ENCODE results near the gene HSD17B7. TPM values are rescaled to one million over a fixed set of nuclear protein-coding genes. Genes with fewer than 3 reads are reported as not detected.
A peak's percentile ranks its signal among the peaks of the same experiment; 100 is the strongest.
"Not testable (repeated sequence)": the region's sequence is repeated elsewhere in the genome, so short reads cannot be mapped to it uniquely, and the experiment has no call there.

Gene HSD17B7
- total RNA-seq: 18.5 and 38.4 TPM in 2 replicates

DNA sequence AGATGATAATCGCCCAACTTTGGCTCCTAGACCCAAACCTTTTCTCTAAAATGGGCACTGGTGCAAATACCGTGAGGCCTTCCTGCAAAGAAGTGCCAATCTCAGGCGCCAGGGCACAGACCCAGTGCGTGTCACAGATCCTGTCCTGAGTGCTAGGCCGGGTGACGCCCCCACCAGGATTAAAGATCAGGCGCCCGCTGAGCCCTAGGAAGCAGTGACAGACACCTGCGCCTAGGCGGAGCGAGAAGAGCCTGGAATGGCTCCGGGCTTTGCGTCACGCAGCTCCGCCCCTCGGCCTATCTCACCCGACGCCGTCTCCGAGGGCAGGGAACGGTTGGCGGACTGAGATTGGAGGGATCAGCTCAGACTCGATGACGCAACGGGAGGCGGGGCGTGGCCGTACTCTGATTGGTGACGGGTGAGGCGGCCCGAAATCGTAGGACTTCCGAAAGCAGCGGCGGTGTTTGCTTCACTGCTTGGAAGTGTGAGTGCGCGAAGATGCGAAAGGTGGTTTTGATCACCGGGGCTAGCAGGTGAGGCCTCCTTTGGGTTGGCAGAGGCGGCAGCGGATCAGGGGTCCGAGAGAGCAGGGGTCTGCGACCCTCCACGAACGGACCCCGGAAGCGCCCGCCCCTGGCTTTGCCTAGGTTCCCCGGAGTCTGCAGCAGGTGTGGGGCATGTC, at the start of gene HSD17B7:
Gene HSD17B7, plus strand, starts transcription at position 400 of the 682 bp plus-strand sequence. Its CDS starts 99 bp downstream, at position 499.
- DNase-seq (ENCODE audit: low read depth, low spot score): not testable (repeated sequence)

DNA sequence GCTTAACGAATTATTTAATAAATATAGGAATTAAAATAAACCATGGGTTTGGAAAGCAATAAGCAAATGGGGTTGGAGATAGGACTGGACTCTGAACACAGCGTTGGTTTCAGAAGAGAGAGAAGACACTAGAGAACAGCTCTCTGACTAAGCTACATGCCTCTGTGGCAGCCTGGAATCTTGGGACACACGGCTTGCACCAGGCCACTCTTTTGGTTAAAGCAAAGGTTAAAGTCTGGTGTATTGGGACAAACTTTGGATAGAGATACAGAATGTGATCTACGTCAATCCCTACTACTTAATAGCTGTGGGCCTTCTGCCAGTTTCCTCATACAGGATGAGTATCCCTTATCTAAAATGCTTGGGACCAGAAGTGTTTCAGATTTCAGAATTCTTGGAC, 49.7 kb upstream of the HSD17B7 start:
- no peak for DNase-seq (ENCODE audit: low read depth, low spot score)

- DNase-seq (ENCODE audit: low read depth, low spot score): no peak
These were observed 48.9 kb upstream of the HSD17B7 start for GRCh38 chr1:162741574-162741973.

DNA sequence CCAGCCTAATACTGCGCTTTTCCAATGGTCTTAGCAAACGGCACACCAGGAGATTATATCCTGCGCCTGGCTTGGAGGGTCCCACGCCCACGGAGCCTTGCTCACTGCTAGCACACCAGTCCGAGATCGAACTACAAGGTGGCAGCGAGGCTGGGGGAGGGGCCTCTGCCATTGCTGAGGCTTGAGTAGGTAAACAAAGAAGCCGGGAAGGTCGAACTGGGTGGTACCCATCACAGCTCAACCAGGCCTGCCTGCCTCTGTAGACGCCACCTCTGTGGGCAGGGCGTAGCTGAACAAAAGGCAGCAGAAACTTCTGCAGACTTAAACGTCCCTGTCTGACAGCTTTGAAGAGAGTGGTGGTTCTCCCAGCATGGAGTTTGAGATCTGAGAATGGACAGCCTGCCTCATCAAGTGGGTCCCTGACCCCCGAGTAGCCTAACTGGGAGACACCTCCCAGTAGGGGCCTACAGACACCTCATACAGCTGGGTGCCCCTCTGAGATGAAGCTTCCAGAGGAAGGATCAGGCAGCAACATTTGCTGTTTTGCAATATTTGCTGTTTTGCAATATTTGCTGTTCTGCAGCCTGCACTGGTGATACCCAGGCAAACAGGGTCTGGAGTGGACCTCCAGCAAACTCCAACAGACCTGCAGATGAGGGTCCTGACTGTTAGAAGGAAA, 44.1 kb upstream of the HSD17B7 start:
- not testable (repeated sequence) for DNase-seq (ENCODE audit: low read depth, low spot score)

- no peak for DNase-seq (ENCODE audit: low read depth, low spot score)
These were observed 37.4 kb upstream of the HSD17B7 start for GRCh38 chr1:162753001-162753658.

DNA sequence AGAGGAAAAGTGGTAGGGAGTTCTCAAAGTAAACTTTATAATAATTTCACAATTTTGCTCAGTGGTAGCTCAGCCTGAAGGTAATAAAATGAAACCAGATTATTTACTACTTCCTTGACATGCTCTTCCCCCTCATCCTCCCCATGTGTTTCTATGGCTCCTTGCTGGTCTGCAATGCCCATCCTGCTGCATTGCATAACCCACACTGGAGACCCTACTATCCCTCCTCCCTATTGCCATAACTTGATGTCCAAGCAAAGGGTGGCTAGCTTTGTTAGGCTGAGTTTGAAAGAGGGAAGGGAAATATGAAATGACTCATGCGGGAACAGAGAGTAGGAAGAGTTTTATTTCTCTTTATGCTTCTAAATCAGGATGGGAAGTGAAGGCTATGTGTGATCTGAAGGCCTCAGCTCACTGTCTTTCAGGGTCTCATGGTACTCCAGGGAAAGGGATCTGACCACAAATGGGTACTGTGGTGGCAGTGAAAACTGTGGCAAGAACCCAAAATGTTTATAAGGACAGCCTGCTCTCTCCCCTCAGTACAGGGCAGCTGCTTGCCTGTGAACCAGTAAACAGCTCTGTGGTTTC, 36.4 kb upstream of the HSD17B7 start:
- no peak for DNase-seq (ENCODE audit: low read depth, low spot score)

DNA sequence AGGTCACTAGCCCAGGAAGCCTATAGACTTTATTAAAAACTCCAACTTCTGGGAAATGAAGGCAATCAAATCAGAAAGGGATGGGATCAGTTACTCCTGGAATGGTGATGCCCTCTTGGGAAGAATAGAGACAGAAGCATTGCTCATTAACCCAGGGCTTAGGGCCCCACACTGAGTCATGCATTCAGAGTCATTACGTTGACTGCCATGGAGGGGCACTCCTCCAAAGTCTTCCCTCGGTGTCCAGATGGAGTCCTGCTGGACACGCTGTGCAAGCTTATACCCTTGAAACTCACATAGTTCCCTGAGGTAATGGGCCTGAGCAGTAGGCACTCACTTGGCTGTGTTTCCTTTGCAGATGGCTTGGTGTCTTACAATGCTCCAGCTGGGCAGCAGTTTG, 35.2 kb upstream of the HSD17B7 start:
- DNase-seq (ENCODE audit: low read depth, low spot score): no peak

DNA sequence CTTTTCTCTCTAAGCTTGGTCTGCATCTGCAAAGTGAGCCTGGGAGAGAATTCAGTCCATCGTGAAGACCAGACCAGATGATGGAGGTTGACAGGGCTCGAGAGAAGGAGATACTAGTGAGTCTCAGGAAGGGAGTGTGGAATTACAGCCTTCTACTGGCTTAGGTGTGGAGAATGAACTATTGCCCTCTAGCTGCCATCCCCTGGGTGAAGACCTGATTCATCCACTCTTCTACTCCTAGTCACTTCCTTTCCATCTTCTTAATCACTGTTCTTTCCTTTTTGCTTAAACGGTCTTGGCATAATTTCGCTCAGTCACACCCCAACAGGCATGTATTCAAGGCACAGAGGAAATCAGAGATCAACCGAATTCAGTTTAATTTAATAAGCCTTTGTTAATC, 34.0 kb upstream of the HSD17B7 start:
- DNase-seq (ENCODE audit: low read depth, low spot score): no peak

DNA sequence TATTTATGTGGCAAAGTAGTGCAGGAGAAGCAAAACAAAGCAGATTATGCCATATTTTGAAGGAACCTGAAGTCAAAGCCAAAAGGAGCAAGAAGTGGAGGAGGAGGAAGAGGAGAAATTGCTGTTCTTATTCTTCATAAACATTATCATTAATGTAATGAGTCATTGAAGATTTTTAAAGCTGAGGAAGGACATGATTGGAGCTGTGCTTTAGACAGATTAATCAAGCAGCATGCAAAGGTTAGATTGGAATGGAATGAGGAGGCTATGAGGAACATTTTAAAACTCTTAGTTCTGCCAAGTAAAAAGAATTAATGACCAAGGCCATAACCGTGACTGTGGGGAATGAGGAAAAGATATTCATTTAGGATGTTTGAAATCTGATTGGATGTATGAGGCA, 33.0 kb upstream of the HSD17B7 start:
- no peak for DNase-seq (ENCODE audit: low read depth, low spot score)

DNA sequence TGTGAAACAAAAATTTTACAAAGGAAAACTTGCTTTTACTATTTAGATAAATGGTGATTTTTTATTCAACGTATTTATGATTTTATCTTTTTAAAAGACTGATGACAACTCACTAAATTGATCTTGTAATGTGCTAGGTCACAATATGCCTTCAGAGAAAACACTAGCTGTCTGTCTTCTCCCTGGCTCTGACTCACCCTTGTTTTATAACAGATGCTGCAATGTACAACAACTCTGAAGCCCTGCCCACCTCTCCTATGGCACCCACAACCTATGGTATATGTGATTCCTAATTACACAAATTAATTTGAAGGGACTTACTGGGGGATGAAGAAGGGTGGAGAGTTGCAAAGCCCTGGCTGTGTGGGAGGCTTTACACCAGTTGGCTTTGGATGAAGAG, 24.7 kb upstream of the HSD17B7 start:
- DNase-seq (ENCODE audit: low read depth, low spot score): no peak

- DNase-seq (ENCODE audit: low read depth, low spot score): no peak
These were observed 17.8 kb upstream of the HSD17B7 start for GRCh38 chr1:162772571-162773154.

DNA sequence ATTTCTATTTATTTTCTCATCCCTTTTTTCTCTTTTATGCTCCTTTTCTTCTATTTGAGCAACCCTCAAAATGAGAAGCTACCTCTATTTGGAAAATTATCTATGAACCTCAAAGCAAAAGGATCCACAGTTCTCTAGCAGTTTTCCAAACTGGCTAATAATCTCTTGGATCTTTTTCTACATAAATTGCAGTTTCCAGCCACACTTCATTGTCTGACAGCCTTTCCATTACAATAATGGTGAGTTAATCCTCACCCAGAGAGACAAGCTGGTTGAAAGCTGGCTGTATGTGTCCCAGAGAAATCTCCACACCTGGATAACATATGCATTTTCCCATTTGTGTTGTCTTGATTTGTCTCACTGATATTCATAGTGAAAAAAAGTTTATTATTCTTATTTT, 16.5 kb upstream of the HSD17B7 start:
- no peak for DNase-seq (ENCODE audit: low read depth, low spot score)

DNA sequence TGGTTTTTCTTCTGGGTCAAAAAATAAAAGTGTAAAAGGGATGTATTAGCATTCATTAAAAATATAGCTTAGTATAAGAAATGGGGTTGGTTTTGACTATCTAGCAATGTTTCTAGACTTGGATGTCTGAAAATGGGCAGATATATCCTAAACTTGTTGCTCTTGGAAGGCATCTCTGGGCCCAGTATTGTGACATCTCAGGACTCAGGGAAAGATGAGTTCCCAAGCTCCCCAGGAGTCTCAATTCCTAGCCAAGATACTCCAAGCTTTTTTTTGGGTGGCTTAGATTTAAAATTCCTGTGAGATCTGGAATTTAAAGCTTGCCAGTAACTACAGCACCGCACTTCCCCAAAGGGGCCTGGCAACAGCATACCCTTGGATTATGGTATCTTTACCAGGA, 11.5 kb upstream of the HSD17B7 start:
- no peak for DNase-seq (ENCODE audit: low read depth, low spot score)

DNA sequence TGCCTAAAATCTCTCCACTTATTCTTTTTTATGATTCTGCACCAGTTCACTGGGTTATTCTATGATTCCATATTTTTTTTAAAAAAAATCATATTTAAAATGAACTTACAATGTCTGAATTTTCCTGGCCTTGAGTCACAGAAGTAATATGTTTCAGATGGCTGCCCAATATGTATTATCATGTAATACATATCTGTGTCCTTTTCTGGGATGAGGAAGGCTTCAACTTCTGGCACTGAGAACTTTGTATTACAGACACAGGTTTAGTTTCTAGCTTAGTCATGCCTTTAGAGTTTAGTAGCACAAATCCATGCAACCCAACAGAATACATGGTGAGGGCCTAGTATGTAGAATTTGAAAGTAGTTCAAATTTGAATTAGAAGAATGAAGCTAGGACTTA, 7.8 kb upstream of the HSD17B7 start:
- DNase-seq (ENCODE audit: low read depth, low spot score): no peak

DNA sequence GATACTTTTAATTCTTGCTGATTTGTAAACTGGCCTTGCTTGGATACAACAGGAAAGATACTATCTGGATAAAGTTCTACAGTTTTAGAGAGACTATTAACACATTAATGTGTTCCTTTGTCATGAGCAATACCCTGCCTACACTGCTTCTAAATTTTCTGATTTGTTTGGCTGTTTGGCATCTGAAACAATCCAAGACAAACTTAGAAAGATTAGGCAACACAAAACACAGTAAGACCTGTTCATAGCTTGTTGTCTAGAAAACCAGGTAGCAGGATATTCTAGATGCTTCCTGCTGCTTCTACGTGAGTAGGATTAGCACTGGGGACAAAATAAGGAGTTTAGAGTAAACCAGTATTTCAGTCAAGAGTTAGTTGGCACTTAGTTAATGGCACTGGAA, 5.6 kb upstream of the HSD17B7 start:
- DNase-seq (ENCODE audit: low read depth, low spot score): not testable (repeated sequence)

DNA sequence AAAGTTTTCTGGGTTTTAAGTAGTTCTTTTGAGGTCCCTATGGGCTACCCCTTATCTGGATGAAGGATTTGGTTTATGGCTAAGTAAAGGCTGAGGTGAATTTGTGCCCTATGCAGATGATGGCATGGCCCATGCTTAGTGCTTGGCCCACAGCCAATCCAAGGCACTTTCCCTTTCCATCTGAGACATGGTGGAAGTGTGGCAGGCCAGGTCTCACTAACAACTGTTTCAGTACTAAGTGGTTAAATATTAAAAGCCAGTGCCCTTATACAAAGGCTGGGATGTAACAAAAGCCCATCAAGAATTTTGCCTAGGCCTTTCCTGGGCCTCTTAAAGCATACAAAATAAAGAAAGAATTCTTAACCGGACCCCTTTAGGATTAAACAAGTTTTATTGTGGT, 1.7 kb upstream of the HSD17B7 start:
- DNase-seq (ENCODE audit: low read depth, low spot score): not testable (repeated sequence)

DNA sequence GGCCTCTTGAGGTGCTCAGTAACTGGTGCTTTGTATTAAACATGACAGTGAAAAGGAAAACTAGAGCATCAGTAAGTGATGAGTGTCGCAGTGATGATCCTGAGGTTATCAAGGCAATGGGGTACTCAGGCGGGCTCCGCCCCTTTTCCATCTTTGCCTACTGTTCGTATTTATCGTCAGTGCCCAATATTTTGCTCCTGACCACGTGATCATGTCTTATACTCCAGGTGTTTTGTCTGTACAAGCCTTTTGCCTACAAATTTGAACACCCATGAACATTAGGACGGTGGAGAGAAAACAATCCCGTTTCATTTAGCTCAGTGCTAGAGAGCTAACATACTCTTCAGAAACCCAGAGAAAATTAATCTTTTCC, 469 bp downstream of the HSD17B7 start:
- DNase-seq (ENCODE audit: low read depth, low spot score): not testable (repeated sequence)

DNA sequence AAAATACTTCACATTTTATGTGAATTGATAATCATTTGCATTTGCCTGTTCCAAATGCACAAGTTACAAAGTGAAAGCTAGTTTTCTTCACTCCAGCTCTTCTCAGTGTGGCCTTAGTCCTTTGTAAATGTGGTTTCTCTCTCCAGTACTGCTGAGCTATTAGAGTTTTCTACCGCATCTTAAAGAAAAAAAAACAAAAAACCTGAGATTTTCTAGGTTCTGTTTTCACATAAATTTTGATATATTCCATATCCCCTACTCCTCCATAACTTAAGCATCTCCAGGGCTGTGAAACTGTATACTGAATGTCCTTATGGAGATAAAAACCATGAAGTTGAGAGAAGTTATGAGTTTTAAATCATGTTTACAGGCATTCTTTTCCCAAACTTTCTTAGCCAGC, 3.8 kb downstream of the HSD17B7 start:
- DNase-seq (ENCODE audit: low read depth, low spot score): not testable (repeated sequence)

GRCh38 chr1:162796617-162797279, 6.2 kb downstream of the HSD17B7 start:
- DNase-seq (ENCODE audit: low read depth, low spot score): not testable (repeated sequence)

- DNase-seq (ENCODE audit: low read depth, low spot score): peak; percentile 26
These were observed 9.7 kb downstream of the HSD17B7 start for GRCh38 chr1:162799995-162800830.

Measured in pulmonary artery endothelial cell (primary cell).